ENCODE measurements around the gene UHRF1. TPM values are rescaled to one million over a fixed set of nuclear protein-coding genes. Genes with fewer than 3 reads are reported as not detected.

The UHRF1 gene
- total RNA-seq, 1 donor from 2014 or later: 5.3 TPM

GRCh38 chr19:4976401-4977298 is 67.3 kb downstream of the UHRF1 start:
- Histone ChIP-seq H3K36me3 (ENCODE audit: control insufficient read depth, insufficient read depth, low read length) (peaks cover 4% of the 10 kb centered on the region), H3K27me3 (ENCODE audit: control insufficient read depth, insufficient read depth, low read length) (no peaks in the 10 kb centered on the region), H3K4me3 (ENCODE audit: low read depth, low read length) (no peak overlapping the region)
- peak; percentile 95 for FAIRE-seq
- TF ChIP-seq CTCF (IDR thresholded peaks at IDR 0.05; ENCODE audit: insufficient read depth, low read length, severe bottlenecking): peak; percentile 73
- peak; percentile 93 for DNase-seq (ENCODE audit: low read depth)

- H3K4me3 ChIP-seq (ENCODE audit: low read depth, low read length): no peak overlapping the region
- peak; percentile 67 for DNase-seq (ENCODE audit: low read depth)
These were observed 68.2 kb downstream of the UHRF1 start for GRCh38 chr19:4977299-4978174.

GRCh38 chr19:4979211-4979807 is 70.0 kb downstream of the UHRF1 start:
- Histone ChIP-seq H3K27me3 (ENCODE audit: control insufficient read depth, insufficient read depth, low read length) (no peaks in the 10 kb centered on the region), H3K4me3 (ENCODE audit: low read depth, low read length) (no peak overlapping the region), H3K36me3 (ENCODE audit: control insufficient read depth, insufficient read depth, low read length) (peaks cover 6% of the 10 kb centered on the region)
- TF ChIP-seq CTCF (IDR thresholded peaks at IDR 0.05; ENCODE audit: insufficient read depth, low read length, severe bottlenecking): no peak
- FAIRE-seq: no peak
- no peak for DNase-seq (ENCODE audit: low read depth)

More at GRCh38 chr19:4977299-4978174, 68.2 kb downstream of the UHRF1 start:
- no peak for TF ChIP-seq CTCF (IDR thresholded peaks at IDR 0.05; ENCODE audit: insufficient read depth, low read length, severe bottlenecking)
- Histone ChIP-seq H3K27me3 (ENCODE audit: control insufficient read depth, insufficient read depth, low read length) (no peaks in the 10 kb centered on the region), H3K36me3 (ENCODE audit: control insufficient read depth, insufficient read depth, low read length) (peaks cover 4% of the 10 kb centered on the region)
- no peak for FAIRE-seq

GRCh38 chr19:4980067-4980466 is 70.8 kb downstream of the UHRF1 start:
- no peaks in the 10 kb centered on the region for H3K27me3 ChIP-seq (ENCODE audit: control insufficient read depth, insufficient read depth, low read length)
- no peak for FAIRE-seq
- TF ChIP-seq CTCF (IDR thresholded peaks at IDR 0.05; ENCODE audit: insufficient read depth, low read length, severe bottlenecking): no peak
- DNase-seq (ENCODE audit: low read depth): peak; percentile 33
- H3K36me3 ChIP-seq (ENCODE audit: control insufficient read depth, insufficient read depth, low read length): peaks cover 6% of the 10 kb centered on the region
- H3K4me3 ChIP-seq (ENCODE audit: low read depth, low read length): no peak overlapping the region

- DNase-seq (ENCODE audit: low read depth): no peak
- Histone ChIP-seq H3K36me3 (ENCODE audit: control insufficient read depth, insufficient read depth, low read length) (peaks cover 6% of the 10 kb centered on the region), H3K4me3 (ENCODE audit: low read depth, low read length) (no peak overlapping the region), H3K27me3 (ENCODE audit: control insufficient read depth, insufficient read depth, low read length) (no peaks in the 10 kb centered on the region)
- no peak for FAIRE-seq
- no peak for TF ChIP-seq CTCF (IDR thresholded peaks at IDR 0.05; ENCODE audit: insufficient read depth, low read length, severe bottlenecking)
These were observed 71.8 kb downstream of the UHRF1 start for GRCh38 chr19:4980838-4981680.
